Right cardiac atrium (tissue), 5 donors: ENCODE data around the gene PTH2. TPM values are rescaled to one million over a fixed set of nuclear protein-coding genes. Genes with fewer than 3 reads are reported as not detected.
"Not testable (repeated sequence)": the region's sequence is repeated elsewhere in the genome, so short reads cannot be mapped to it uniquely, and the experiment has no call there.

Source experiments
- ATAC-seq, 2 donors: fragments of 200-7000 bp; cut with Tn5 transposase; one replicate each; pipeline versions ENCODE4 v1.8.0 to v1.9.1; 2020; ENCODE audit warnings: moderate library complexity in 2 of 2, mild to moderate bottlenecking in 1 of 2
- DNase-seq, 3 donors: peaks; one replicate each; pipeline ENCODE4 v3.0.0-alpha.2; 2020
- H3K27ac ChIP-seq: one replicate; pipeline ENCODE4 v1.5.1; 2013; ENCODE audit warnings: mild to moderate bottlenecking, low read length, control low read depth, moderate library complexity
- H3K27me3 ChIP-seq: one replicate; pipeline ENCODE4 v1.6.1; 2013; ENCODE audit not compliant: control insufficient read depth, insufficient read depth
- H3K4me1 ChIP-seq: one replicate; pipeline ENCODE4 v1.6.1; 2013; ENCODE audit warnings: low read length; ENCODE audit not compliant: control insufficient read depth, insufficient read depth
- H3K4me3 ChIP-seq: one replicate; pipeline ENCODE4 v1.5.1; 2013; ENCODE audit warnings: low read length, control low read depth
- H3K9me3 ChIP-seq: one replicate; pipeline ENCODE4 v1.6.1; 2013; ENCODE audit warnings: low read length; ENCODE audit not compliant: control insufficient read depth
- WGBS: extraction: QIAGEN DNeasy Blood & Tissue Kit; methylation state at CpG from one replicate; pipeline ENCODE4 v1.1.7; 2013; 5-methylcytosine and 5-hydroxymethylcytosine counted together
- intact Hi-C, 4 donors: fragments of 100-400 bp; cut with DNase I; formaldehyde crosslinking; loops; one replicate each; pipeline versions ENCODE4 v1.11.0 to v1.14.0; 2022 to 2023
- polyA plus RNA-seq: library from polyadenylated mRNA; stranded (reverse); fragments of 200-250 nt; gene quantifications from one replicate; pipeline ENCODE4 v1.2.3, GENCODE V29; 2013
- total RNA-seq, 4 donors: library from RNA; stranded (reverse); fragmentation: NEBNext Ultra II Directional; extraction: Animal tissue kit (Norgen Biotek cat#: 25700); gene quantifications; one replicate each; pipeline ENCODE4 v1.2.1, GENCODE V29; 2021
- donor health status: healthy with polysubstance abuse.
- donor health status: DM: no; HTN: yes; CAD: no.
- donor health status: DM: no; HTN: no; CAD: no.
- donor health status: DM: no; HTN: yes; CAD: no; lungs with severe emphysema.
- donor health status: DM: yes; HTN: yes; CAD: no.

PTH2 gene
- total and polyA plus RNA-seq, 5 donors, result not detected

DNA sequence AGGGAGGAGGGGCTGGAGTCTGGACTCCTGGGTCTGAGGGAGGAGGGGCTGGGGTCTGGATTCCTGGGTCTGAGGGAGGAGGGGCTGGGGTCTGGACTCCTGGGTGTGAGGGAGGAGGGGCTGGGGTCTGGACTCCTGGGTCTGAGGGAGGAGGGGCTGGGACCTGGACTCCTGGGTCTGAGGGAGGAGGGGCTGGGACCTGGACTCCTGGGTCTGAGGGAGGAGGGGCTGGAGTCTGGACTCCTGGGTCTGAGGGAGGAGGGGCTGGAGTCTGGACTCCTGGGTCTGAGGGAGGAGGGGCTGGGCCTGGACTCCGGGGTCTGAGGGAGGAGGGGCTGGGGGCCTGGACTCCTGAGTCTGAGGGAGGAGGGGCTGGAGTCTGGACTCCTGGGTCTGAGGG, 37.9 kb upstream of the PTH2 start:
- H3K27me3 ChIP-seq, H3K27ac ChIP-seq, H3K9me3 ChIP-seq, intact Hi-C loops, H3K4me3 ChIP-seq, H3K4me1 ChIP-seq, DNase-seq, ATAC-seq: not testable (repeated sequence)
- WGBS, result 0% methylated on average over 1 of the region's 1 CpG

- ATAC-seq, result no peak
- 95% methylated on average over 12 of the region's 12 CpGs for WGBS
Measured at GRCh38 chr19:49459388-49459787, 36.1 kb upstream of the PTH2 start.

DNA sequence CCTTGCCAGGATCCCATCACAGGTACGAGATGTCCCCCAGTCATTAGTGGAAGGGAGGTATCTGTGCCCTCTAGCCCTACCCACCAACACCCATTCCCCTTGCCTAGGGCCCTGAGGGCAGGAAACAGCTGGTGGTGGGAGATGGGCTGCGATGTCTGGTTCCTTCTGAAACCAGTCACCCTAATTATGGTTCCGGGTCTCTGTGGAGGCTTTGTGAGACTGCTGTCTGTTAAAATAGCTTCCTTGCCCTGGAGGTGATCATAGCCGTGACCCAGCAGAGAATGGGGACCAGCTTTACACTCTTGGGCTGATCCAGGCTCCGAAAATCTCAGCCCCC, 35.3 kb upstream of the PTH2 start:
- Histone ChIP-seq H3K4me3 (no peak overlapping the region), H3K9me3 (no peaks in the 10 kb centered on the region), H3K4me1 (no peaks in the 10 kb centered on the region), H3K27ac (peak overlapping the region; percentile 43), H3K27me3 (no peaks in the 10 kb centered on the region)
- intact Hi-C loops, result no loop called here
- no peak for ATAC-seq
- 93% methylated on average over 5 of the region's 5 CpGs for WGBS
- no peak for DNase-seq

More at GRCh38 chr19:49459388-49459787, 36.1 kb upstream of the PTH2 start:
- intact Hi-C loops, result no loop called here
- Histone ChIP-seq H3K4me1 (no peaks in the 10 kb centered on the region), H3K4me3 (no peak overlapping the region), H3K9me3 (no peaks in the 10 kb centered on the region), H3K27me3 (no peaks in the 10 kb centered on the region), H3K27ac (no peak overlapping the region)
- no peak for DNase-seq

GRCh38 chr19:49456326-49456725, 33.1 kb upstream of the PTH2 start:
- Histone ChIP-seq H3K27me3 (no peaks in the 10 kb centered on the region), H3K4me1 (no peaks in the 10 kb centered on the region), H3K4me3 (no peak overlapping the region), H3K9me3 (no peaks in the 10 kb centered on the region), H3K27ac (peak overlapping the region; percentile 88)
- no peak for DNase-seq
- no peak for ATAC-seq
- WGBS, result 65% methylated on average over 5 of the region's 5 CpGs
- intact Hi-C loops, result no loop called here

GRCh38 chr19:49455773-49456172, 32.5 kb upstream of the PTH2 start:
- DNase-seq, result no peak
- no peak for ATAC-seq
- intact Hi-C loops, result no loop called here
- Histone ChIP-seq H3K4me3 (no peak overlapping the region), H3K9me3 (no peaks in the 10 kb centered on the region), H3K27me3 (no peaks in the 10 kb centered on the region), H3K4me1 (no peaks in the 10 kb centered on the region), H3K27ac (no peak overlapping the region)
- WGBS, result 46% methylated on average over 5 of the region's 5 CpGs

- Histone ChIP-seq H3K4me1 (no peaks in the 10 kb centered on the region), H3K9me3 (no peaks in the 10 kb centered on the region), H3K27ac (peak overlapping the region; percentile 98), H3K27me3 (no peaks in the 10 kb centered on the region), H3K4me3 (peak overlapping the region; percentile 78)
- DNase-seq (peak in 1 of 3 donors; percentile 48), ATAC-seq (no peak)
- intact Hi-C loops, result no loop called here
- 36% methylated on average over 10 of the region's 10 CpGs for WGBS
Measured at GRCh38 chr19:49453757-49454240, 30.6 kb upstream of the PTH2 start.

GRCh38 chr19:49453013-49453756, 29.9 kb upstream of the PTH2 start, which contains the start of gene ALDH16A1:
Gene ALDH16A1 (plus strand): TSS chr19:49453225. CDS start chr19:49453332, 107 bp downstream.
- no peaks in the 10 kb centered on the region for H3K27me3 ChIP-seq
- peak; percentile 93 to 95 for ATAC-seq
- DNase-seq, result peak; percentile 98 to 99 (median 99)
- intact Hi-C loops, result no loop called here
- H3K27ac ChIP-seq, result peak within 1 kb of the TSS; percentile 98
- no peaks in the 10 kb centered on the region for H3K4me1 ChIP-seq
- under 1% methylated on average over 66 of the region's 66 CpGs for WGBS
- no peaks in the 10 kb centered on the region for H3K9me3 ChIP-seq
- peak within 1 kb of the TSS; percentile 78 for H3K4me3 ChIP-seq

- WGBS, result 1% methylated on average over 42 of the region's 42 CpGs
- peak; percentile 84 to 86 for ATAC-seq
- intact Hi-C loops, result no loop called here
- DNase-seq, result peak; percentile 96 to 99 (median 97)
- Histone ChIP-seq H3K27me3 (no peaks in the 10 kb centered on the region), H3K4me1 (no peaks in the 10 kb centered on the region), H3K4me3 (peak within 1 kb of the TSS; percentile 78), H3K27ac (peak within 1 kb of the TSS; percentile 98), H3K9me3 (no peaks in the 10 kb centered on the region)
Measured at GRCh38 chr19:49451430-49452181, 28.4 kb upstream of the PTH2 start, which contains the start of gene PIH1D1. Gene PIH1D1 (minus strand): TSS chr19:49451814. CDS start chr19:49451574, 240 bp downstream.

- Histone ChIP-seq H3K4me1 (no peaks in the 10 kb centered on the region), H3K27me3 (no peaks in the 10 kb centered on the region), H3K4me3 (no peak overlapping the region), H3K9me3 (no peaks in the 10 kb centered on the region), H3K27ac (no peak overlapping the region)
- ATAC-seq, result no peak
- DNase-seq, result peak in 1 of 3 donors; percentile 20
- 85% methylated on average over 7 of the region's 7 CpGs for WGBS
- intact Hi-C loops, result no loop called here
Measured at GRCh38 chr19:49450405-49450804, 27.2 kb upstream of the PTH2 start.

DNA sequence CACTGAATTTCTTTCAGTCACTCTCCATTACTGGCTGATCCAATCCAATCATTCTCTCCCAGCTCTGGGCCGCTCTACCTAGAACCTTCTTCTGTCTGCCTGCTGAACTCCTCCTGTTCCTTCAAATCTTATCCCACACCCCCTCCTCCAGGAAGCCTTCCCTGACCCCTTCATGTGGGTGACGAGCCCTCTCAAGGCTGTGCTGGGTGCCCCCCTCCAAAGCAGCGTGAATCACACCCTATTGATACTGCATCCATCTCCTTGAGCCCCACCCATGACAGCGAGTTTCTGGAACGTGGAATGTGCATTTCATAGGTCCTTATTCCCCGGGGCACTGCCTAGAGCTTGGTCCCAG, 25.2 kb upstream of the PTH2 start:
- intact Hi-C loops, result loop anchor here in 2 of 4 donors (10.0 kb wide), 2 partner anchors 84 to 184 kb away; partner anchors contain the start of genes DKKL1 (in 1 of the 2) and TEAD2 (in 1 of the 2)
- DNase-seq (no peak), ATAC-seq (no peak)
- H3K27me3 ChIP-seq, result no peaks in the 10 kb centered on the region
- H3K9me3 ChIP-seq, result no peaks in the 10 kb centered on the region
- 92% methylated on average over 6 of the region's 6 CpGs for WGBS
- no peak overlapping the region for H3K4me3 ChIP-seq
- H3K27ac ChIP-seq, result no peak overlapping the region
- no peaks in the 10 kb centered on the region for H3K4me1 ChIP-seq
